ENCODE measurements around the gene TFR2.
"Not testable (repeated sequence)": the region's sequence is repeated elsewhere in the genome, so short reads cannot be mapped to it uniquely, and the experiment has no call there.

TFR2 gene

DNA sequence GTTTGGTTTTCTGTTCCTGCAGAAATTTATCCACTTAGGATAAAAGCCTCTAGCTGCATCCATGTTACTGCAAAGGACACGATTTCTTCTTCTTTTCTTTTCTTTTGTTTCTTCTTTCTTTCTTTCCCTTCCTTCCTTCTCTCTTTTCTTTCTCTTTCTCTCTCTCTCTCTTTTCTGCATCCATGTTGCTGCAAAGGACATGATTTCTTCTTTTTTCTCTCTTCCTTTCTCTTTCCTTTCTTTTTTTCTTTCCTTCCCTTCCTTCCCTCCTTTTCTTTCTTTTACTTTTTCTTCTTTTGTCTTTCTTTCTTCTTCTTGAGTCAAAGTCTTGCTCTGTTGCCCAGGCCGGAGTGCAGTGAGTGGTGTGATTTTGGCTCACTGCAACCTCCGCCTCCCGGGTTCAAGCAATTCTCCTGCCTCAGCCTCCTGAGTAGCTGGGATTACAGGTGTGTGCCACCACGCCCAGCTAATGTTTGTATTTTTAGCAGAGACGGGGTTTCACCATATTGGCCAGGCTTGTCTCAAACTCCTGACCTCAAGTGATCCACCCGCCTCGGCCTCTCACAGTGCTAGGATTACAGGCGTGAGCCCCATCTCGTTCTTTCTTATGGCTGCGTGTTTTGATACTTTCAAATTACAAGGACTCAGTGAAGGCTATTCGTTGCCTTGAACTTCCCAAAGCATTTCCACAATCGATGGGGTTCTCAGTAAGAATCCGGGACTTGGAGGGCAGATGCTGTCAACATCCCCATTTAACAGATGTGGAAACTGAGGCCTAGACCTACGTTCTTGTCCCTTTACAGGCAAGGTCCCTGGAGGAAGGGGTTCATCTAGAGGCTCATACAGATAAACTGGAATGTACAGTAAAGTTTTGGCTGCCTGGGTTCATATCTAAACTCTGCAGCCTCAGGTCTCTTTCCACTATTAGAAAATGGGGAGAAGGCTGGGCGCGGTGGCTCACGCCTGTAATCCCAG is 30.3 kb upstream of the TFR2 start:
- no peak overlapping the region for H3K27ac ChIP-seq
- TF ChIP-seq ZFX (IDR thresholded peaks at IDR 0.05; ENCODE audit: borderline replicate concordance), result no peak
- TF ChIP-seq CTCF (IDR thresholded peaks at IDR 0.05), result no peak

DNA sequence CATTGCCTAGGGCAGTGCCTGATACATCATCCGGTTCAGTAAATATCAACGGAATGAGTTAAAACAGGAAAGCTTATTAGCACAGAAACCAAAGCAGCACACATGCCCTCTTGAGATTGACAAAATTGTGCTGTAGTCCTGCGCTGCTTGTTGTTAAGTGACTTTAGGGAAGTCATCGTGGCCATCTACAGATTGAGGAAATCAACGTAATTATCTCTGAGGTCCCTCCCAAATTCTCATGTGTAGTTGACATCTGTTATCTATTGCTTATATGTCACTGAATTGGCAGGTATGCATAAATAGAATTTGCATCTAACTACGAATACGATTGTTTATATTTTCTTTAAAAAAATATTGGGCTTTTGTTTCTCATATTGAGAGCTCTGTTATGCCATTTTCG is 28.7 kb upstream of the TFR2 start:
- TF ChIP-seq ZFX (IDR thresholded peaks at IDR 0.05; ENCODE audit: borderline replicate concordance) (no peak), CTCF (IDR thresholded peaks at IDR 0.05) (no peak)

DNA sequence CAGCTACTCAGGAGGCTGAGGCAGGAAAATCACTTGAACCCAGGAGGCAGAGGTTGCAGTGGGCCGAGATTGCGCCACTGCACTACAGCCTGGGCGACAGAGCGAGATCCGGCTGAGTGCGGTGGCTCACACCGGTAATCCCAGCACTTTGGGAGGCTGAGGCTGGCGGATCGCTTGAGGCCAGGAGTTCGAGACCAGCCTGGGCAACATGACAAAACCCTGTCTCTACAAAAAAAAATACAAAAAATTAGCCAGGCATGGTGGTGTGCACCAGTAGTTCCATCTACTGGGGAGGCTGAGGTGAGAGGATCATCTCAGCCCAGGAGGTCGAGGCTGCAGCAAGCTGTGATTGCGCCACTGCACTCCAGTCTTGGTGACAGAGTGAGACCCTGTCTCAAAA is 27.8 kb upstream of the TFR2 start:
- not testable (repeated sequence) for H3K27ac ChIP-seq

More for the DNA sequence above, 28.7 kb upstream of the TFR2 start:
- H3K27ac ChIP-seq, result no peak overlapping the region

DNA sequence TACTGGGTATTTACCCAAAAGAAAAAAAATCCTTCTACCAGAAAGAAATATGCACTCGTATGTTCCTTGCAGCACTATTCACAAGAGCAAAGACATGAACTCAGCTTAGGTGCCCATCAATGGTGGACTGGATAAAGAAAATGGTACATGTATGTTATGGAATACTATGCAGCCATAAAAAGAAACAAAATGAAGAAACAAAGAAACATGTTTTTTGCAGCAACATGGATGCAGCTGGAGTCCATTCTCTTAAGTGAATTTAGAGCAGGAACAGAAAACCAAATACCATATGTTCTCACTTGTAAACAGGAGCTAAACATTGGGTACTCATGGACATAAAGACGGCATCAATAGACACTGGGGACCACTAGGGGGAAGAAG is 26.7 kb upstream of the TFR2 start:
- TF ChIP-seq CTCF (IDR thresholded peaks at IDR 0.05) (no peak), ZFX (IDR thresholded peaks at IDR 0.05; ENCODE audit: borderline replicate concordance) (no peak)
- no peak overlapping the region for H3K27ac ChIP-seq

- TF ChIP-seq ZFX (IDR thresholded peaks at IDR 0.05; ENCODE audit: borderline replicate concordance), result no peak
- no peak for TF ChIP-seq CTCF (IDR thresholded peaks at IDR 0.05)
- no peak overlapping the region for H3K27ac ChIP-seq
These were observed 26.1 kb upstream of the TFR2 start for GRCh38 chr7:100667331-100668068.

DNA sequence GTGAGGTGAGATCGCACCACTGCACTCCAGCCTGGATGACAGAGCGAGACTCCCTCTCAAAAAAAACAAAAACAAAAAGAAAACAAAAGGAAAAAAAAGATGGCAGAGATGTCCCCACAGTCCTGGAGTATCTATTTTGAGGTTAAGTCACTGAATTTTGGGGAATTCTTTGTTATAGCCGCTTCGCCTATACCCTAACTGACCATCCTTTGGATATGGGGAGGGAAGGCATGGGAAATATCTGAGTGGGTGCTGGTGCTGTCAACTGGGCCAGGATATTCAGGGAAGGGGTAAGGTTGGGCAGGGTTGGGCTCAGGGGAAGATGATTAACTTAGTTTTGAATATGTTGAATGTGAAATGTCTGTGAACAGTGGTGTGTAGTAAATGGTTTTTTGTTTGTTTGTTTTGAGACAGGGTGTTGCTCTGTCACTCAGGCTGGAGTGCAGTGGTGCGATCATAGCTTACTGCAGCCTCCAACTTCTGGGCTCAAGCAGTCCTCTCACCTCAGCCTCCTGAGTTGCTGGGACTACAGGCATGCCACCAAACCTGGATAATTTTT is 23.9 kb upstream of the TFR2 start:
- TF ChIP-seq ZFX (IDR thresholded peaks at IDR 0.05; ENCODE audit: borderline replicate concordance), result no peak
- TF ChIP-seq CTCF (IDR thresholded peaks at IDR 0.05), result no peak

GRCh38 chr7:100662194-100662776 is 20.9 kb upstream of the TFR2 start:
- not testable (repeated sequence) for H3K27ac ChIP-seq

More for the DNA sequence above, 23.9 kb upstream of the TFR2 start:
- no peak overlapping the region for H3K27ac ChIP-seq

Measured in 22Rv1 (cell line).